Ishikawa (cell line): ENCODE results near the gene METTL8.

Experiments
- CEBPB ChIP-seq: IDR thresholded peaks from 2 replicates; pipeline ENCODE4 v1.6.1; 2012
- CREB1 ChIP-seq: IDR thresholded peaks from 2 replicates; pipeline ENCODE4 v1.6.1; 2012; ENCODE audit warnings: low read depth
- EGR1 ChIP-seq: IDR thresholded peaks from 2 replicates; pipeline ENCODE4 v1.6.1; 2012
- EP300 ChIP-seq: IDR thresholded peaks from 2 replicates; pipeline ENCODE4 v1.6.1; 2012; ENCODE audit warnings: borderline replicate concordance
- FOXM1 ChIP-seq: IDR thresholded peaks from 2 replicates; pipeline ENCODE4 v1.6.1; 2012; ENCODE audit warnings: low read depth, borderline replicate concordance
- MAX ChIP-seq: IDR thresholded peaks from 2 replicates; pipeline ENCODE4 v1.6.1; 2012
- NFIC ChIP-seq: IDR thresholded peaks from 2 replicates; pipeline ENCODE4 v1.6.1; 2012
- RAD21 ChIP-seq: IDR thresholded peaks from 2 replicates; pipeline ENCODE4 v1.6.1; 2012; ENCODE audit warnings: low read depth
- TAF1 ChIP-seq: IDR thresholded peaks from 2 replicates; pipeline ENCODE4 v1.6.1; 2012; ENCODE audit warnings: low read depth, mild to moderate bottlenecking
- TCF12 ChIP-seq: IDR thresholded peaks from 2 replicates; pipeline ENCODE4 v1.6.1; 2012; ENCODE audit warnings: low read depth
- TEAD4 ChIP-seq: IDR thresholded peaks from 2 replicates; pipeline ENCODE4 v1.6.1; 2012
- YY1 ChIP-seq: IDR thresholded peaks from 2 replicates; pipeline ENCODE4 v1.6.1; 2012; ENCODE audit warnings: low read depth
- ZBTB7A ChIP-seq: IDR thresholded peaks from 2 replicates; pipeline ENCODE4 v1.6.1; 2012; ENCODE audit warnings: low read depth
- TF ChIP-seq, protein P1 (sequence below): IDR thresholded peaks from 2 replicates; pipeline ENCODE4 v1.6.1; 2012
- TF ChIP-seq, protein P2 (sequence below): IDR thresholded peaks from 2 replicates; pipeline ENCODE4 v1.6.1; 2012; ENCODE audit warnings: low read depth, mild to moderate bottlenecking

Gene METTL8

DNA sequence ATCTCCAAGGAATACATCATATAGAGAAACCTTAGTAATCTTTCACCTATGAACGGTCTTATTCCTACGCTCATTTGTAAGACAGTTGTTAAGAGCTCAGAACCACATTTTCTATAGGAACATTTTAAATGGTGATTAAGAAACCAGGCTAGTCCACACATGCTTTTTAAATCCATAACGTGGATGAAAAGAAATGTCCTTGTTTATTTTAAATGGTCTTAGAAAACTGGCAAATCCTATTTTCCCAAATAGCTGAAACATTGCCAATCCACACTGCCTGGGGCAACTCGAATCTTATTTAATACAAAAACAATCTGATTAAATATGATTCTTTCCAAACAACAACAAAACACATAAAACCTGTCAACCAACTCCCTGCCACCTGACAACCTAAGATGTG lies 23.7 kb downstream of the METTL8 start:
- TF ChIP-seq EP300 (no peak), CREB1 (no peak), ZBTB7A (no peak), FOXM1 (no peak), CEBPB (no peak), TCF12 (no peak), NFIC (no peak), YY1 (no peak), EGR1 (no peak), MAX (no peak), TAF1 (no peak), TEAD4 (no peak), RAD21 (no peak)
- TF ChIP-seq, protein P1, sequence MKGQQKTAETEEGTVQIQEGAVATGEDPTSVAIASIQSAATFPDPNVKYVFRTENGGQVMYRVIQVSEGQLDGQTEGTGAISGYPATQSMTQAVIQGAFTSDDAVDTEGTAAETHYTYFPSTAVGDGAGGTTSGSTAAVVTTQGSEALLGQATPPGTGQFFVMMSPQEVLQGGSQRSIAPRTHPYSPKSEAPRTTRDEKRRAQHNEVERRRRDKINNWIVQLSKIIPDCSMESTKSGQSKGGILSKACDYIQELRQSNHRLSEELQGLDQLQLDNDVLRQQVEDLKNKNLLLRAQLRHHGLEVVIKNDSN = no peak
- TF ChIP-seq, protein P2, sequence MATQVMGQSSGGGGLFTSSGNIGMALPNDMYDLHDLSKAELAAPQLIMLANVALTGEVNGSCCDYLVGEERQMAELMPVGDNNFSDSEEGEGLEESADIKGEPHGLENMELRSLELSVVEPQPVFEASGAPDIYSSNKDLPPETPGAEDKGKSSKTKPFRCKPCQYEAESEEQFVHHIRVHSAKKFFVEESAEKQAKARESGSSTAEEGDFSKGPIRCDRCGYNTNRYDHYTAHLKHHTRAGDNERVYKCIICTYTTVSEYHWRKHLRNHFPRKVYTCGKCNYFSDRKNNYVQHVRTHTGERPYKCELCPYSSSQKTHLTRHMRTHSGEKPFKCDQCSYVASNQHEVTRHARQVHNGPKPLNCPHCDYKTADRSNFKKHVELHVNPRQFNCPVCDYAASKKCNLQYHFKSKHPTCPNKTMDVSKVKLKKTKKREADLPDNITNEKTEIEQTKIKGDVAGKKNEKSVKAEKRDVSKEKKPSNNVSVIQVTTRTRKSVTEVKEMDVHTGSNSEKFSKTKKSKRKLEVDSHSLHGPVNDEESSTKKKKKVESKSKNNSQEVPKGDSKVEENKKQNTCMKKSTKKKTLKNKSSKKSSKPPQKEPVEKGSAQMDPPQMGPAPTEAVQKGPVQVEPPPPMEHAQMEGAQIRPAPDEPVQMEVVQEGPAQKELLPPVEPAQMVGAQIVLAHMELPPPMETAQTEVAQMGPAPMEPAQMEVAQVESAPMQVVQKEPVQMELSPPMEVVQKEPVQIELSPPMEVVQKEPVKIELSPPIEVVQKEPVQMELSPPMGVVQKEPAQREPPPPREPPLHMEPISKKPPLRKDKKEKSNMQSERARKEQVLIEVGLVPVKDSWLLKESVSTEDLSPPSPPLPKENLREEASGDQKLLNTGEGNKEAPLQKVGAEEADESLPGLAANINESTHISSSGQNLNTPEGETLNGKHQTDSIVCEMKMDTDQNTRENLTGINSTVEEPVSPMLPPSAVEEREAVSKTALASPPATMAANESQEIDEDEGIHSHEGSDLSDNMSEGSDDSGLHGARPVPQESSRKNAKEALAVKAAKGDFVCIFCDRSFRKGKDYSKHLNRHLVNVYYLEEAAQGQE = no peak

GRCh38 chr2:171409436-171409971 lies 24.3 kb downstream of the METTL8 start:
- TF ChIP-seq CEBPB (no peak), FOXM1 (no peak), NFIC (no peak), TAF1 (no peak), YY1 (no peak), EGR1 (no peak), CREB1 (no peak), RAD21 (no peak)
- TF ChIP-seq, protein P1 = no peak
- TF ChIP-seq, protein P2 = no peak

DNA sequence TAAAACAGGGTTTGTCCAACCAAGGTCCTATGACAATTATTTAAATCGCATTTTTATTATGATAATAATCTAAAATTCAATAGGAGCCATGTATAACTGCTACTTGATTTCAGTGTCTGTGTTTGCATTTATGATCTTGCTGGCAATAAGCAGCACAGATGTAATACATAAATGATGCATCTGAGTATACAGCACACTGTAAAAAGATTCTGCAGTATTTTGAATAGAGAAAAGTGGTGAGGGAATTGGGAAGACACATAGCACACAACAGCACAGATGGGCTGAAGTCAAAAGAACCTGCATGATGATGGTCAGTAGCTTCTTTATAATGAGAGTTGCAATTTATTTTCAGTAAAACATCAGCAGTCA lies 26.1 kb downstream of the METTL8 start:
- no peak for TF ChIP-seq EP300
- TF ChIP-seq CREB1 = no peak
- TF ChIP-seq TCF12 = no peak
- TF ChIP-seq, protein P2 = no peak
- no peak for TF ChIP-seq YY1
- no peak for TF ChIP-seq FOXM1
- no peak for TF ChIP-seq MAX
- no peak for TF ChIP-seq TAF1
- no peak for TF ChIP-seq TEAD4

GRCh38 chr2:171407030-171407675 lies 26.6 kb downstream of the METTL8 start:
- TF ChIP-seq TCF12 = no peak
- TF ChIP-seq EGR1 = no peak
- no peak for TF ChIP-seq EP300
- TF ChIP-seq TAF1 = no peak
- no peak for TF ChIP-seq CEBPB
- TF ChIP-seq NFIC = no peak
- no peak for TF ChIP-seq CREB1
- no peak for TF ChIP-seq YY1
- TF ChIP-seq TEAD4 = no peak
- no peak for TF ChIP-seq FOXM1
- no peak for TF ChIP-seq MAX
- TF ChIP-seq RAD21 = no peak
- TF ChIP-seq, protein P1 = no peak
- no peak for TF ChIP-seq ZBTB7A
- TF ChIP-seq, protein P2 = no peak
